ENCODE results near the gene TRAK2.
"Not testable (repeated sequence)": the region's sequence is repeated elsewhere in the genome, so short reads cannot be mapped to it uniquely, and the experiment has no call there.

The TRAK2 gene

DNA sequence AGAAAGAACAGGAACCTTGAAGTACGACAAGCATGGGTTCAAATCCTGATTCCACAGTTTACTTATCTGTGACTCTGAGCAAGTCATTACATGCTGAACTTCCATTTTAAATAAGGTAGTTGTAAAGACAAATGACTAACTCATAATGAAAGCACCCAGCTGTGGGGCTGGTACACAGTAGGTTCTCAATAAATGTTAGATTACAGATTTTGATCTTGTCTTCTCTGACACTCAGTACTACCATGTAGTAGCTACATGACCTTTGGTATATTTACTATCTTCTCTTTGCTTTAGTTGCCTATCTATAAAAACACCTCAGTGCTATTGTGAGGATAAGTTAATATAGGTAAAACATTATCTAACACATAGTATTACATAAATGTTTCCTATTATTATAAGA, 3.2 kb downstream of the TRAK2 start:
- no peak for DNase-seq

DNA sequence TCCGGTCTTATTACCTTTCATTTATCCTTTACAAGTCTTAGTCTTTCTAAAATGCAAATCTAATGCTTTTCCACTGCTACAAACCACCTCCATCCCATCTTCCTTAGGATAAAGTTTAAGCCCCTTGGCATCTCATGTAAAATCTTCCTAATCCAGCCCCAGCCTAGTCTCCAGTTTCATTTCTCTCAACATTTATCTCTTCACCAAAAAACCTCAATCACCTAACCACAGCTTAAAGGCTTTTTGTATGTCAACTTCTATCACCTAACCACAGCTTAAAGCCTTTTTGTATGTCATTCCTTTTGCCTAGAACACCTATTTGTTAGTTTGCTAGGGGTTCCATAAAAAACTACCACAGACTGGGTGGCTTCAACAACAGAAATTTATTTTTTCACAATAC, 4.2 kb downstream of the TRAK2 start:
- DNase-seq = no peak

DNA sequence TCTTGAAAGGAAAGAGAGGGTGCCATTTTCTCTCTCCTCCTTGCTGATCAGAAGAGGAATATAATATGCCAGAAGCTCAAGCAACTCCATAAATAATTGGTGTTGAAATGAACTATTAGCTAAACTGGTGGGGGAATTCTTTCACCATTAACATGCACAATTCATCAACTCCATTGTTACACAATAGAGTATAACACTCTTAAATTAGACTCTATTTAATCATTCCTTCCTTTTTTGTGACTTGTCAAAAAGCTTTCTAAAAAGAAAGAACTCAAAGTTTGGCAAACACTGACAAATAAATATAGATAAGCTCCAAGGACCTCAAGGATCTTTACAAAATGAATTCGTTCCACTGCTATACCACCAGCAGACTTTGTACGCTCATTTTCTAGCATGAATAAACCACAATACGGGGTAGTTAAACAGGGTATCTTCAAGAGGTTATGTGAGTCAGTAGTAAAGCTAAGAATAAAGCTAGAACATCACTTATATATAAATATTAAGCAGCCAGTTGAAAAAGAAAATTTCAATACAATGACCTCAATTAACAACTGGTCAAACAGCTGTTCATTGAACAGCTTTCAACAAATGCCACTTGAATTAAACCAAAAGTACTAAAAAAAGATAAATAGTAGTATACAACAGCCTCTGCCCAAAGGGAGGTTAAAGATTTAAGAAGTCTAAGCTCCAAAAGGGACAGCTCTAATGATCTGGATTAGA, 6.4 kb downstream of the TRAK2 start:
- no peak for DNase-seq

DNA sequence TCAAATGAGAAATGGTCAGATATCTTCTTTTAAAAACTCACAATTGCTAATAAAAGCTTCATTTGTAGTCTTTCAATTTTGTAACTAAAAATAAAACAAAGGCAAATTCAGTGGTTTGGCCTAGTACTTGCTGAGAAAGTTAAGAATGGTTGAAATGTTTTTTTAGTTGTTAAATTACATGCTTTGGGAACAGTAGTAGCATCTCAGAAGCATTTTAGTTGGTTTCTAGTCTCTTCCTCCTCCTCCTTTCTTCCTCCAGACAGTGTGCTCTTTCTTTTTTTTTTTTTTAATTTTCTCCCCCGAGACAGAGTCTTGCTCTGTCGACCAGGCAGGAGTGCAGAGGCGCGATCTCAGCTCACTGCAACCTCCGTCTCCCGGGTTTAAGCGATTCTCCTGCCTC, 9.8 kb downstream of the TRAK2 start:
- DNase-seq = no peak

DNA sequence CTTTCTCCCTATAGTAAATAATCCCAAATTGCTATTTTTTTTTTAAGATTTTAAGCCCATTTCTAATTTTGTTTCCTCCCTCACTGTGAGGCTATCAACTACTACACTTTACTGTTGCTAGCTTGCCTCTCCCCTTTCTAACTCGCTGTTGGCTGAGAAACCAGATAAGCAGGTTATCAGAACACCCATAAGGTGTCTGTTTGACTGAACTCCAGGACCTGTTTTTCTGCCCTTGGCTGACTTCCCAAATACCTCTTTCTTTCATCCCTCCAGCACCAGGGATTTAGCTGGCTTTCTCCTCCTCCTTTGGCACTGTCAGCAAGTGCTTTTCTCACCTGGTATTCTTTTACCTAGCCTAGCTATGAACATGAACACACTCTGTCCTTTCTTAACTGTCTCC, 11.1 kb downstream of the TRAK2 start:
- no peak for DNase-seq

DNA sequence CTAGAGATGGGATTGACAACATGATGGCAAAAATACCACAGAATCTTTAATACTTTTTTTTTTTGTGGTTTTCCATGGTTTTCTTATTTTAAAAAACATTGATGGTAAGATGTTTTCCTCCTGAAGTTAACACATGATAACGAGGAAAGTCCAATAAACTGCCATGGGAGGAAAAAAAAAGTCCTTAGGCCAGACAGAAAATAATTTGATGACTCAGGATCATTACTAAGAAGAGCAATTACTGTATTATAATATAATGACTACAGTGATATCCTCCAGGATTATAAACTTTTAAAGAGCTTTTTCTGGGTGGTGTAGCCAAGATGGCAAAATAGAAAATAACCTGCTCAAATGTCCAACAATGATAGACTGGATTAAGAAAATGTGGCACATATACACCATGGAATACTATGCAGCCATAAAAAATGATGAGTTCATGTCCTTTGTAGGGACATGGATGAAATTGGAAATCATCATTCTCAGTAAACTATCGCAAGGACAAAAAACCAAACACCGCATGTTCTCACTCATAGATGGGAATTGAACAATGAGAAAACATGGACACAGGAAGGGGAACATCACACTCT, 11.8 kb downstream of the TRAK2 start:
- DNase-seq = not testable (repeated sequence)

DNA sequence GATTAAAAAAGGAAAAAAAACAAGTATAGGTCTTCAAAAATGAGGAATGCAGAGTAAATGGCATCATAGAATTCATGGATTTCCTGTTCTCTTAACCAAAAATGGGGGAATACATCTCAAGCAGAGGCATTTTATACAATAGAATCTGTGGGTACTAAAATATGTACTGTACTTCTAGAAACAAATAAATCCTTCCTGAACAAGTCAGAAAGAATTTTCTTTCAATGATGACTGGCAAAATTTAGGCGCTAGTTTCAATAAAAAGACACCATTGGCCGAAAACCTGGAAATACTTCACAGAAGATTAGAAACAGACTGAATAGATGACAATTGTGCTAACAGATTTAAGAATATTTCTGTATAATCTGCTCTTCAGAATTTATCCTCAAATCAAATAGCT, 15.1 kb downstream of the TRAK2 start:
- DNase-seq = no peak

DNA sequence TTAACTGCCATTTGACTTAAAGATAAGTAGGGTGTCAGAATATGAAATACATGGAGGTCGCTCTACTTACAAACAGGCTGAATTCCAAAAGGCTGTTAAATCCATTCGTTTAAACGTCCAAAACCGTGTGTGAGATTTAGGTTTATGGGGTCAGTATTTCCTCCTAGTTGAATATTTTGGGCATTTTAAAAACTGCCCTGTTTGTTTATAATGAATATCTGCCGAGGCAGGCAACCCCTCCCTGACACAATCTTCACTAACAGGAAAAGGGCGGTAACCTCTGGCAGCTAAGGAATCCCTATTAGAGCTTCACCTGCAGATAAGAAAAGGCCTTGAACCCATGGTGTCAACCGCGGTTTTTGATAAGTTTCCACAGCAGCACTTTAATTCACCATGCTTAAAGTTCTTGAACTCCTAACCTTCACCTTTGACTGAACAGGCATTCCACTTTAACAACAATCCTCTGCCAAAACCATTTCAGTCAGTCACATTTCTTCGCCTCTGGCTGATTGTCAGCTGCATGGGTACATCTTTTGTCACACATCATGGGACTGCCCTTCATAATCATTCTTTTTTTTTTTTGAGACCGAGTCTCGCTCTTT, 17.8 kb downstream of the TRAK2 start:
- no peak for DNase-seq

DNA sequence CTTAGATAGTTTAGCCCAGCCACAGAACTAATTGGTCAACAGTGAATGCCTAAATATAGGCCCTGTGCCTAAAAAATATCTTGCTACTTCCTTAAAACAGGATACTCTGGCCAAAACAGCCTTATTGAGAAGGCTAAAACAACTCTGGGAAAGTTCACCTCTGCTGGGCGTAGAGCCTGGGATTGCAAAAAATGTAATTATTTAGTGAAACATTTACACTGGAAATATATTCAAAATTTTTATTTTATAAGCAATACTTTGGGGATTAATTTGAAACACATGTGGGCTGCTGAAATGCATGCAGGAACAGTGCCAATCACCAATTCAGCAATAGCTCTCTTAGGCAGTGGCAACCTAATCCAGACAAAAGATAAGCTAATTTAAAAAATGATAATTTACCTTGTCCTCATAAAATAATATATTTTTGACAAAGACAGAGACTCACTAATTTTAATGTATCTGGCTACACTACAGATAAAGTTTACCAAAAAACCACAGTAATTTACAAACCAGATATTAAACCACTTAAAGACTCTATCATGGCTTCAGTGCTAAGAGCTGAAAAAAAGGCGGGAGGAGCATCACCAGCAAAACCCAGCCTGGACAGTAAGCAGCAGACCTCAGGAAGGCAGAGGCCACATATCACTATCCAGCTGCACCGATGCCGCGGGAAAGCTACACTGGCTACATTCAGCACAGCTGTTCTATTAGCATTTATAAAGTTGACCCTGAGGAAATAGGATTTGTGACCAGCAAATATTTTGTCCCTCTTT, 18.5 kb downstream of the TRAK2 start:
- no peak for DNase-seq

DNA sequence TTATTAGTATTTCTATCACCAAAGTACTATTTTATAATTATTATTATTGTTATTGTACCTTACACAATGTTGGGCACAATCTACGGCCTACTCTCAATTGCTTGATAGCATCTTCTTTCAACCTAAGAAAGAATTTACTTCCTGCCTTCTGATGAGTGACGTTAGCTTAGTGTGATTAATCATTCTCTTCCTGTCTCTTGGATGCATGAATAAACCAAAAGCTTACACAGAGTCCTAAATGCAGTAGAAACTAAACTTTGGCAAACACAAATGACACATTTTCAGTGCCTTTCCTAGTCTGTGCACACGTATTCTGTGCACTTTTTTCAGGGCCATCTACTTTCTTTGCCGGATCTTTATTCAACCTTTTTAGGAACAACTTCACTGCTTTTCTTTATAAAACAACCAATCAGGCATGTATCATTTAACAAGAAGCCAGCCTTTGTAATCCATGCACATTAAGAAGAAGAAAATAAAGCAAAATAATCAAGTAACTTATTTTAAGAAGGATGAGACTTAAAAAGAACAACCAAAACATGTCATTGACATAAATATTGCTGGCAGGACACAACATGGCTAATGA, 19.1 kb downstream of the TRAK2 start:
- DNase-seq = no peak

DNA sequence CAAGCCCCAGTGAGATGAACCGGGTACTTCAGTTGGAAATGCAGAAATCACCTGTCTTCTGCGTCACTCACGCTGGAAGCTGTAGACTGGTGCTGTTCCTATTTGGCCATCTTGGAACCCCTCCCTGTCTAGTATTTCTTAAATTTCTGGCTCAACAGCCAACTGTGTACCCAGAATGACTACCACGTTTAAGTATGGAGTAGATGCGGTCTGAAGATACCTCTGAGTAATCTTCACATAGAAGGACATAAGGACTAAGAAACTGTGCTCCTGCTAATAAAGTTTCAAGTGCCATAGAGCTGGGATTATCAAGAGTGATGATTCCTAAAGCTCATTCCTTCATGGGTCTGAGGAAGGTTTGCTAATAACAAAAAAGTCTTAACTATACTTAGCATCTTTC, 20.4 kb downstream of the TRAK2 start:
- DNase-seq = no peak

DNA sequence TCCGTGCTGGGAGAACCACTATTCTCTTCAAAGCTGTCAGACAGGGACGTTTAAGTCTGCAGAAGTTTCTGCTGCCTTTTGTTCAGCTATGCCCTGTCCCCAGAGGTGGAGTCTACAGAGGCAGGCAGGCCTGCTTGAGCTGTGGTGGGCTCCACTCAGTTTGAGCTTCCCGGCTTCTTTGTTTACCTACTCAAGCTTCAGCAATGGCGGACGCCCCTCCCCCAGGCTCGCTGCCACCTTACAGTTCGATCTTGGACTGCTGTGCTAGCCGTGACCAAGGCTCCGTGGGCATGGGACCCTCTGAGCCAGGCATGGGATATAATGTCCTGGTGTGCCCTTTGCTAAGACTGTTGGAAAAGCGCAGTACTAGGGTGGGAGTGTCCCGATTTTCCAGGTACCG, 20.9 kb downstream of the TRAK2 start:
- DNase-seq = not testable (repeated sequence)

DNA sequence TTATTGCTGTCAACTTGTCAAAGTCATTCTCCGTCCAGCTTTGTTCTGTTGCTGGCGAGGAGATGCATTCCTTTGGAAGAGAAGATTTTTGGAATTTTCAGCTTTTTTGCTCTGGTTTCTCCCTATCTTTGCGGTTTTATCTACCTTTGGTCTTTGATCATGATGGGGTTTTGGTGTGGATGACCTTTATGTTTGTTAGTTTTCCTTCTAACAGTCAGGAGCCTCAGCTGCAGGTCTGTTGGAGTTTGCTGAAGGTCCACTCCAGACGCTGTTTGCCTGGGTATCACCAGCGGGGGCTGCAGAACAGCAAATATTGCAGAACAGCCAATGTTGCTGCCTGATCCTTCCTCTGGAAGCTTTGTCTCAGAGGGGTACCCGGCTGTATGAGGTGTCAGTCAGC, 21.4 kb downstream of the TRAK2 start:
- not testable (repeated sequence) for DNase-seq

DNA sequence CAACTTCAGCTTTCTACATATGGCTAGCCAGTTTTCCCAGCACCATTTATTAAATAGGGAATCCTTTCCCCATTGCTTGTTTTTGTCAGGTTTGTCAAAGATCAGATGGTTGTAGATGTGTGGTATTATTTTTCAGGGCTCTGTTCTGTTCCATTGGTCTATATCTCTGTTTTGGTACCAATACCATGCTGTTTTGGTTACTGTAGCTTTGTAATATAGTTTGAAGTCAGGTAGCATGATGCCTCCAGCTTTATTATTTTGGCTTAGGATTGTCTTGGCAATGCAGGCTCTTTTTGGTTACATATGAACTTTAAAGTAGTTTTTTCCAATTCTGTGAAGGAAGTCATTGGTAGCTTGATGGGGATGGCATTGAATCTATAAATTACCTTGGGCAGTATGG, 22.9 kb downstream of the TRAK2 start:
- DNase-seq = not testable (repeated sequence)

DNA sequence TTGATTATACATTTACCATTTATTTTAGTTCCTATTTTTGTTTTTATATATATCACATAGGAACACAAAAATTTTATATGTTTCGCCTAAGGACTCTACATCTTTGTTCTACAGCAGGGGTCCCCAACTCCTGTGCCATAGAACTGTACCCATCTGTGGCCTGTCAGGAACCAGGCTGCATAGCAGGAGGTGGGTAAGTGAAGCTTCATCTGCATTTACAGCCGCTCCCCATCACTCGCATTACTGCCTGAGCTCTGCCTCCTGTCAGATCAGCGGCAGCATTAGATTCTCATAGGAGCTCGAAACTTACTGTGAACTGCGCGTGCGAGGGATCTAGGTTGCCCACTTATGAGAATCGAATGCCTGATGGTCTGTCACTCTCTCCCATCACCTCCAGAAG, 25.3 kb downstream of the TRAK2 start:
- no peak for DNase-seq

DNA sequence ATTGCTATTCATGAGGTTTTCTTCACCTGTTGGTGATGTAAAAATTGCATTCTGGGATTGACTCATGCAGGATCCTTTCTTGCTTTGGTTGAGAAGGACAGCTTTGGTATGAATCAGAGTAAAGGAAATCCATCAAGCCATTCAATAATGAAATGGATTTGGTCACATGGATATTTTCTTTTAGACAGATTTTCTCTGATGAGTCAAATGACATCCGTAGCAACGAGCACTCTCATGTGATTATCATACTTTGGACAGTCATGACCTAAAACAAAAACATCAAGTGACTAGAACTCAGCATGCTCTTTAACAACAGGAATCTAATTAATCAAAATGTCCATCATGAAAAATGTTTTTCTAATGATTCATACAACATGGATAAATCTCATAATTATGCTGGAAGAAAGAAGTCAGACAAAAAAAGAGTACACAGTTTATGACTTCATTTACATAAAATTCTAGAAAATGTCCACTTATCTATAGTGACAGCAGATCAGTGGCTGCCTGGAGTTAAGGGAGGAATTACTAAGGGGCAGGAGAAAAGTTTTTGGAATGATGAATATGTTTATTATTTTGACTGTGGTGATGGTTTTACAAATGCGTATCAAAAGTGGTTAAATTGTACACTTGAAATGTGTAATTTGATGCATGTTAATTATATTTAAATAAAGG, 30.7 kb downstream of the TRAK2 start:
- no peak for DNase-seq

DNA sequence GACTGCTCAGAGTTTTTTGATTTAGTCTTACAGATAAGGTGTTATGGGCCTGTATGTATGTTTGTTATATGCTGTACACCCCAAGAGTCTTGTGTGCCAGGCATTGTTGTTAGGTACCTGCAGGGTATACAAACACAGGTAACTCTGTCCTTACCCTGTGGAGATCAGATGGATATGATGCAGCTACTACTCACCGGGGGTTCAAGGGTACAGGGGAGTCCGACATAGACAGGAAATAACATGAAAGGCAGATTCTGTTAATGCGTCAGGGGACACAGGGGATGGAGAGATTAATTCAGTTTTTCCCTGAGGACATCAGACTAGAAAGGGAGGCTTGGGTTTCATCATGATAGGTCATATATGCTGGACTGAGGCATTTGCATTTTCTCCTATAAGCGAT, 31.3 kb downstream of the TRAK2 start:
- DNase-seq = no peak

DNA sequence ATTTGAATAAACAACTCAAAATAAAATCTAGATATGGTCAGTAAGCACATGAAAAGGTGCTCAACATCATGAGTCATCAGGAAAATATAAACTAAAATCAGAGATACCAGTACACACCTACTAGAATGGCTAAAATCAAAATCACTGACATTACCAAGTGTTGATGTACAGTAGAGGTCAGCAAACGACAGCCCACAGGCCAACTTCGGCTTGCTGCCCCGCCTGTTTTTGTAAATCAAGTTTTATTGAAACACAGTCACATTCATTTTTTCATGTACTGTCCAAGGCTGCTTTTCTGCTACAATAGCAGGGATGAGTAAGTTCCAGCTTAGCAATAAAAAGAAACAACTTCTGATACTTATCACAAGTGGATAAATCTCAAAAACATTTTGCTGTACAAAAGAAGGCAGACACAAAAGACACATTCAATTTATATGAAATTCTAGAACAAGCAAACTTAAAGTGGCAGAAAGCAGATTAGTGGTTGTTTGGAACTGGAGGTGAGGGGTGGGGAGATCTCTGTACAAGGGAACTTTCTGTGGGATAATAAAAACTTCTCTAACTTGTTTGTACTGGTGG, 32.1 kb downstream of the TRAK2 start:
- no peak for DNase-seq

DNA sequence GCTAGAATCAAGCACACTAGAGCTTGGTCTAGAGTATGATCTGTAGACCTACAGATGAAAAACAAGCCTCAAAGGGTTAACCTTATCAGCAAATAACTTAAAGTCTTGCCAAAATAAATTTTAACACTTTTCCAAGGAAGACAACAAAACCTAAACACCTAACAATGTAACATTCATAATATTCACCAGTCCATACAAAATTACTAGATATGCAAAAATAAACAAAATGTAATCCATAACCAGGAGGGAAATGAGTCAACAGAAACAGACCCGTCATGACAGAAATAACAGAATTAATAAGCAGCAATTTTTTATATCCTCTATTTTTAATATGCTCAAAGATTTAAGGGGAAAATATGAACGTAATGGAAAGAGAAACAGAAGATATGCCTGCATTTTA, 36.1 kb downstream of the TRAK2 start:
- no peak for DNase-seq

DNA sequence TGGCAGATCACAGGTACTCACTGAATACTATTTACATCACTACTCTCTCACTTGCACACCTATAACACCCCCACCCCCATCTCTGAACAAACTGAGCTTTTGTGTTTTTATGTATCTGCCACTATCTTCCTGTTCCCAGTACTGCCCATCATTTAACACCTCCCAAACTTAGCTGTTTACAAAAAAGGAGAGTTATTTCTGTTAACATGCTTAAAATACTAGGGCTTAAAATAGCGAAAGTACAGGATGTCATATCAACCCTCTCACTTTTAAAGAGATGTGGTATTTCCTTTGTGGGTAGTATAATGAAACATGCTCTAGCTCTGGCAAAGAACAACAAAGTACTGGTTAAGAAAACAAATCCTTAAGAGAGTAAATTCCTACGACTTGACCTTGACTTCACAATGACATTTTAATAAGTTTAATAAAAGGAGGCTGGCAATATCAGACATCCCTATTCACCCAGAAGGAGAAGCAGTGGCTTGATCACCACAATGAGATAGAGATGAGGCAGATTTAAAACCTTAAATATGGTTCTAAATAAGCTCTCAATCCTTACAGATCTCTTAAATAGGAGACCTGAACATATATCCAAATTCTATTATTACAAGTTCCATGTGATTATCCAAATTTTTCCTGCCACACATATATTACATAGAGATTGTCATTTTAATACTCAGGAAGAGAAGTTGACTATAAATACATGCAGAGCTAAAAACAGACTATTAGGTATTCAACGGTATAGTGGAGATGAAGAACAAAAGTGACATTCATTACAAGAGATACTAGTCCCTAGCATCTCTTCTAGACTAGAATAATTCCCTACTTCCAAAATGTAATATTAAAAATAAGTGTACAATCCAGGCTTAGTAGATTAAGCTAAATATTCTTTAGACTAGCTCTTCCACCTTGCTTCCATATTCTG, 36.9 kb downstream of the TRAK2 start:
- DNase-seq = no peak

DNA sequence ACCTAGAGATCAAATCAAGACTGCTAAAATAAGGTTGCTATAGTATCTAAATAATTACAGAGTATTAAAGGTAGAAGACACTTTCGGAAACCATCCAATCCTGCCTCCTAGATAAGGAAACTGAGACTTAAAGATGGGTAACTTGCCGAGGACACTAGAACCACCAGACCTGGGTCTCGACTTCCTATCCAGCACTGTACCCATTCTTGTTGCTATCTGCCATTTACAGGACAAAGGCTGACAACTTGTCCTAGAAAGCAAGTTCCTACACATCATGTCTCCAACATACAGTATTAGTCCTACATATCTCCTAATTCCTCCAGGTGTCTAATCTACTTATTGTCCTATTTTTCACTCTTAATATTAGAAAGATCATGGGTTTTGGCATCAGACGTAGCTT, 37.7 kb downstream of the TRAK2 start:
- no peak for DNase-seq
